GM19025 (cell line): ENCODE measurements around the gene DHX34.
"Not testable (repeated sequence)": the region's sequence is repeated elsewhere in the genome, so short reads cannot be mapped to it uniquely, and the experiment has no call there.

ENCODE experiments used
- ATAC-seq: cut with Tn5 transposase; IDR thresholded peaks from one replicate; pipeline ENCODE4 v1.9.1; 2021; ENCODE audit warnings: mild to moderate bottlenecking, low read depth, moderate library complexity; ENCODE audit not compliant: unreplicated experiment

Gene DHX34

GRCh38 chr19:47324502-47324901 is 24.6 kb upstream of the DHX34 start:
- ATAC-seq, result no peak

- no peak for ATAC-seq
Observed at GRCh38 chr19:47330466-47330869, 18.6 kb upstream of the DHX34 start.

GRCh38 chr19:47331490-47331889 is 17.6 kb upstream of the DHX34 start:
- no peak for ATAC-seq

GRCh38 chr19:47331931-47332547 is 17.1 kb upstream of the DHX34 start, which contains the start of gene C5AR2:
Gene C5AR2 (plus strand): TSS chr19:47332175. CDS start chr19:47340800, 8,625 bp downstream.
- no peak for ATAC-seq

GRCh38 chr19:47336765-47337718 is 12.1 kb upstream of the DHX34 start:
- ATAC-seq, result not testable (repeated sequence)

- ATAC-seq, result no peak
Observed at GRCh38 chr19:47339196-47339880, 9.8 kb upstream of the DHX34 start.

GRCh38 chr19:47340477-47341208 is 8.5 kb upstream of the DHX34 start:
- no peak for ATAC-seq

GRCh38 chr19:47341734-47342133 is 7.4 kb upstream of the DHX34 start:
- ATAC-seq, result no peak

GRCh38 chr19:47343194-47343802 is 5.8 kb upstream of the DHX34 start:
- no peak for ATAC-seq

GRCh38 chr19:47344425-47344824 is 4.7 kb upstream of the DHX34 start:
- ATAC-seq, result no peak

- ATAC-seq, result not testable (repeated sequence)
Observed at GRCh38 chr19:47346024-47346423, 3.1 kb upstream of the DHX34 start.

- ATAC-seq, result no peak
Observed at GRCh38 chr19:47350630-47351029, 1.5 kb downstream of the DHX34 start.

GRCh38 chr19:47351548-47351947 is 2.4 kb downstream of the DHX34 start:
- no peak for ATAC-seq

GRCh38 chr19:47352095-47352494 is 3.0 kb downstream of the DHX34 start:
- ATAC-seq, result no peak

- no peak for ATAC-seq
Observed at GRCh38 chr19:47353307-47353712, 4.2 kb downstream of the DHX34 start.

- no peak for ATAC-seq
Observed at GRCh38 chr19:47356900-47357299, 7.8 kb downstream of the DHX34 start.

GRCh38 chr19:47357788-47358680 is 8.9 kb downstream of the DHX34 start:
- ATAC-seq, result no peak

- no peak for ATAC-seq
Observed at GRCh38 chr19:47358936-47359335, 9.8 kb downstream of the DHX34 start.

GRCh38 chr19:47362321-47362720 is 13.2 kb downstream of the DHX34 start:
- ATAC-seq, result no peak
